ENCODE results near the gene ATP2A3. TPM values are rescaled to one million over a fixed set of nuclear protein-coding genes. Genes with fewer than 3 reads are reported as not detected.

ATP2A3 gene
- total and polyA plus RNA-seq, 9 donors: 1.6 to 9.9 (median 4.2) TPM

DNA sequence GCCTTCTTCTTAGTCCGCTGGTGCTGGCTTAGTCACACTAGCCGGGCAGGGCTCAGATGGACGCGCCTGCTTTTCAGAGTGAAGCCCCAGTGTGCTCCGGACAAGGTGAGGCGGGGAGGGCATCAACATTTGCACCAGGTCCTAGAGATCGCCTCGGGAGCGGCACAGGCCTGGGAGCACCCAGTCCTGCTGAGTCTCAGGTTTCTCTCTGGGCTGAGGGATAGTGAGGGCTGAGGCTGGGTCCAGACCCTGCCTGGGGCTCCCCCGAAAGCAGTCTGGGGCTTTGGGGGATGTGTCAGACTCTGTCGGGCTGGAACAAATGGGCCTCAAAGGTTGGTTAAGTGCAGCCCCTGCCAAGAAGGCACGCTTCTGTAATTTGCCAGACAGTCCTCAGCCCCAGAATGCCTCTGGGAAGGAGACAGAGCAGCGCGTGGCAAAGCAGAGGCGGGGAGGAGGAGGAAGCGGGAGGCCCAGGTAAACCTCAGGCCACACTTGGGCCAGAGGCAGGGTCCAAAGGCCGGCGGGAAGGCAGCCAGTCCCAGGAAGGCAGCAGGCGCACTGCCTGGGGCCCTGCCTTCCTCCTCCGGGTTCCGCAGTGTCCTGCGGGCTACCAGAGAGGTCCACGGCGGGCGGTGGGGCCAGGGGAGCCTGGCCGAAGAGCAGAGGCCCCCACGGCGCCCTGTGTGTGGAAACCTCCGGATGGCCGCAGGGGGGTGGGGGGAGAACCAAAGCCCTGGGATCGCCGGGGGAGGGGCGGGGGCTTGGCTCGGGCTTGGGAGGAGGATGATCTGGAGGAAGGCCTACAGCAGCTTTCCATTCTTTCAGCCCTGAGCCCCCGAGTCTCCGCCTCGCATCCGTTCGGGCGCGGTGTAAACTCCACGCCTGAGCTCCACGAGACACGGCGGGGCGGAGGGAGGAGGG, 39.5 kb upstream of the ATP2A3 start:
- Histone ChIP-seq H3K36me3 (no peaks in the 10 kb centered on the region), H3K4me1 (ENCODE audit: insufficient read depth) (peaks cover 2% of the 10 kb centered on the region), H3K4me3 (no peak overlapping the region), H3K27ac (no peak overlapping the region), H3K27me3 (no peaks in the 10 kb centered on the region), H3K9me3 (no peaks in the 10 kb centered on the region)
- TF ChIP-seq POLR2A (IDR thresholded peaks at IDR 0.05): no peak
- TF ChIP-seq, protein P1, sequence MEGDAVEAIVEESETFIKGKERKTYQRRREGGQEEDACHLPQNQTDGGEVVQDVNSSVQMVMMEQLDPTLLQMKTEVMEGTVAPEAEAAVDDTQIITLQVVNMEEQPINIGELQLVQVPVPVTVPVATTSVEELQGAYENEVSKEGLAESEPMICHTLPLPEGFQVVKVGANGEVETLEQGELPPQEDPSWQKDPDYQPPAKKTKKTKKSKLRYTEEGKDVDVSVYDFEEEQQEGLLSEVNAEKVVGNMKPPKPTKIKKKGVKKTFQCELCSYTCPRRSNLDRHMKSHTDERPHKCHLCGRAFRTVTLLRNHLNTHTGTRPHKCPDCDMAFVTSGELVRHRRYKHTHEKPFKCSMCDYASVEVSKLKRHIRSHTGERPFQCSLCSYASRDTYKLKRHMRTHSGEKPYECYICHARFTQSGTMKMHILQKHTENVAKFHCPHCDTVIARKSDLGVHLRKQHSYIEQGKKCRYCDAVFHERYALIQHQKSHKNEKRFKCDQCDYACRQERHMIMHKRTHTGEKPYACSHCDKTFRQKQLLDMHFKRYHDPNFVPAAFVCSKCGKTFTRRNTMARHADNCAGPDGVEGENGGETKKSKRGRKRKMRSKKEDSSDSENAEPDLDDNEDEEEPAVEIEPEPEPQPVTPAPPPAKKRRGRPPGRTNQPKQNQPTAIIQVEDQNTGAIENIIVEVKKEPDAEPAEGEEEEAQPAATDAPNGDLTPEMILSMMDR (IDR thresholded peaks at IDR 0.05): no peak
- no peak for TF ChIP-seq EP300 (IDR thresholded peaks at IDR 0.05)
- intact Hi-C loops (cut with DNase I): loop anchor here (5.0 to 10.0 kb wide), 5 partner anchors 89 to 269 kb away; partner anchors contain the start of gene P2RX1 (in 1 of the 4)
- DNase-seq: no peak
- 81 to 88% (median 85%) methylated on average over 34 to 46 of the region's 46 CpGs for WGBS, 3 donors

DNA sequence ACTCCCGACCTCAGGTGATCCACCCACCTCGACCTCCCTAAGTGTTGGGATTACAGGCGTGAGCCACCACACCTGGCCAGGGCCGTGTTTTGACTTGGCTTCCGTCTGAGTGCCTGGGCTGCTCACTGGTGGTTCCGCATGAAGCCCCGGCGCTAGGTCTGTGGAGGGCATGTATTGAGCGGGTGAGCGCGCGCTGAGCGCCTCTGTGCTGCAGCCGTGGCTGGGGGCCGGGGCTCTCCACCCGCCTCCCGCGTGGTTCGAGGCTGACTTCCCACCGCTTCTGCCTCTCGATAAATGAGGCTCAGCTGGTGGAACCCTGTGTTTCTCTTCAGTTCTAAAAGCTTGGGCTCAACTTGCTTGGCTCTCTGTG, 38.9 kb upstream of the ATP2A3 start:
- intact Hi-C loops (cut with DNase I): loop anchor here (5.0 to 10.0 kb wide), 5 partner anchors 88 to 268 kb away; partner anchors contain the start of gene P2RX1 (in 1 of the 4)
- no peak for DNase-seq
- Histone ChIP-seq H3K36me3 (no peaks in the 10 kb centered on the region), H3K4me1 (ENCODE audit: insufficient read depth) (no peaks in the 10 kb centered on the region), H3K27ac (no peak overlapping the region), H3K27me3 (no peaks in the 10 kb centered on the region), H3K9me3 (no peaks in the 10 kb centered on the region), H3K4me3 (no peak overlapping the region)
- TF ChIP-seq, protein P1 (IDR thresholded peaks at IDR 0.05): no peak
- TF ChIP-seq EP300 (IDR thresholded peaks at IDR 0.05) (no peak), POLR2A (IDR thresholded peaks at IDR 0.05) (no peak)
- WGBS, 3 donors: 76 to 86% (median 86%) methylated on average over 20 to 21 of the region's 21 CpGs

DNA sequence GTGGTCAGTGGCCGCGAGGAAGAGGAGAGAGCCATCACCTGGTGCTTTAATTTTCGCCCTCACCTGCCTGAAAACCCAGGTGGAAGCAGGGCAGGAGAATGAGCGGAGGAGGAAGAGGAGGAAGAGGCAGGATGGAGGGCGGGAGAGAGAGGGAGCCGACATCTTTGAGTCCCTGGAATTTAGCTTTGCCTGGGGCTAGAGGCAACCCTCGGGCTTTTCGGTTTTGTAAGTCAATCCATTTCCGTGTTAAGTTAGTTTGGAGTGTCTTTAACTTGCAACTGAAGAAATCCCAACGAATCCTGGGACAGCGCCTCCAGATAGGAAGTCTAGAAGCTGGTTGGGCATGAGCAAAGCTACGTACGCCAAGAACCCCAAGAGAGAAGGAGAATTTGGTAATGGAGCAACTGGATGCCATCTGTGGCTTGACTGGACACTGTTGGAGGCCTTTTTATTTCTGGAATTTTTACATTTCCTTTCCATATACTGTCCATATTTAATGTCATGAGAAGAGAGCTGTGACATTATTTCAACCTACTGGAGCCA, 36.9 kb upstream of the ATP2A3 start:
- H3K27me3 ChIP-seq: no peaks in the 10 kb centered on the region
- no peaks in the 10 kb centered on the region for H3K4me1 ChIP-seq (ENCODE audit: insufficient read depth)
- peak in 1 of 5 donors; percentile 3 for DNase-seq
- H3K36me3 ChIP-seq: no peaks in the 10 kb centered on the region
- intact Hi-C loops (cut with DNase I): loop anchor here (5.0 to 10.0 kb wide), 5 partner anchors 86 to 266 kb away; partner anchors contain the start of gene P2RX1 (in 1 of the 4)
- H3K27ac ChIP-seq: no peak overlapping the region
- TF ChIP-seq, protein P1 (IDR thresholded peaks at IDR 0.05): no peak
- TF ChIP-seq EP300 (IDR thresholded peaks at IDR 0.05): no peak
- no peak for TF ChIP-seq POLR2A (IDR thresholded peaks at IDR 0.05)
- no peak overlapping the region for H3K4me3 ChIP-seq
- H3K9me3 ChIP-seq: no peaks in the 10 kb centered on the region
- WGBS, 3 donors: 66 to 74% (median 74%) methylated on average over 13 of the region's 13 CpGs

DNA sequence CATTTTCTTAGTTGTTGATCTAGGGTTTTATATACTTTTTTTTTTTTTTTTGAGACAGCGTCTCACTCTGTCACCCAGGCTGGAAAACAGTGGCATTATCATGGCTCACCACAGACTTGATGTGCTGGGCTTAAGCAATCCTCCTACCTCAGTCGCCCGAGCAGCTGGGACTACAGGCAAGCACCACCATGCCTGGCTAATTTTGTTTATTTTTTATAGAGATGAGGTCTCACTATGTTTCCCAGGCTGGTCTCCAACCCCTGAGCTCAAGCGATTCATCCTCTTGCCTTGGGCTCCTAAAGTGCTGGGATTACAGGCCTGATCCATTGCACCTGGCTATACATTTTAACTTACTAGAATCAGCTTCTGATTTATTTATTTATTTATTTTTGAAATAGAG, 34.2 kb upstream of the ATP2A3 start:
- no peaks in the 10 kb centered on the region for H3K27me3 ChIP-seq
- H3K27ac ChIP-seq: no peak overlapping the region
- no peaks in the 10 kb centered on the region for H3K36me3 ChIP-seq
- H3K4me1 ChIP-seq (ENCODE audit: insufficient read depth): no peaks in the 10 kb centered on the region
- 80 to 92% (median 87%) methylated on average over 4 of the region's 4 CpGs for WGBS, 3 donors
- H3K4me3 ChIP-seq: no peak overlapping the region
- intact Hi-C loops (cut with DNase I): no loop called here
- no peak for TF ChIP-seq POLR2A (IDR thresholded peaks at IDR 0.05)
- TF ChIP-seq, protein P1 (IDR thresholded peaks at IDR 0.05): no peak
- TF ChIP-seq EP300 (IDR thresholded peaks at IDR 0.05): no peak
- H3K9me3 ChIP-seq: peaks cover 0 to 3% of the 10 kb centered on the region in 2 donors
- no peak for DNase-seq
